CD4-positive, alpha-beta T cell treated with Interleukin-6 for 4 hours (primary cell): Measurements from ENCODE around the gene THAP6.
A peak's percentile ranks its signal among the peaks of the same experiment; 100 is the strongest.
"Not testable (repeated sequence)": the region's sequence is repeated elsewhere in the genome, so short reads cannot be mapped to it uniquely, and the experiment has no call there.

ENCODE experiments used
- DNase-seq: peaks from one replicate; pipeline ENCODE4 v3.0.0-alpha.2; 2020; ENCODE audit warnings: mixed read lengths

Gene THAP6

GRCh38 chr4:75514131-75514948, at the start of gene THAP6, which contains the start of gene RCHY1:
Gene THAP6 (plus strand): TSS chr4:75514473. CDS start chr4:75515453, 980 bp downstream.
Gene RCHY1 (minus strand): TSS chr4:75514403. CDS start chr4:75514286, 117 bp downstream.
- peak; percentile 89 for DNase-seq

GRCh38 chr4:75469896-75470295, 44.4 kb upstream of the THAP6 start:
- DNase-seq: no peak

GRCh38 chr4:75470738-75471137, 43.5 kb upstream of the THAP6 start:
- DNase-seq: no peak

- no peak for DNase-seq
Measured at GRCh38 chr4:75477201-75477600, 37.1 kb upstream of the THAP6 start.

GRCh38 chr4:75484190-75484589, 30.1 kb upstream of the THAP6 start:
- no peak for DNase-seq

- no peak for DNase-seq
Measured at GRCh38 chr4:75490155-75490554, 24.1 kb upstream of the THAP6 start.

GRCh38 chr4:75494563-75494962, 19.7 kb upstream of the THAP6 start:
- DNase-seq: no peak

- DNase-seq: no peak
Measured at GRCh38 chr4:75495476-75495875, 18.8 kb upstream of the THAP6 start.

GRCh38 chr4:75496406-75496805, 17.9 kb upstream of the THAP6 start:
- no peak for DNase-seq

- DNase-seq: no peak
Measured at GRCh38 chr4:75497133-75497532, 17.1 kb upstream of the THAP6 start.

GRCh38 chr4:75498041-75498440, 16.2 kb upstream of the THAP6 start:
- no peak for DNase-seq

GRCh38 chr4:75499900-75500299, 14.4 kb upstream of the THAP6 start:
- DNase-seq: no peak

GRCh38 chr4:75502671-75503070, 11.6 kb upstream of the THAP6 start:
- no peak for DNase-seq

GRCh38 chr4:75505630-75506029, 8.6 kb upstream of the THAP6 start:
- DNase-seq: no peak

GRCh38 chr4:75509592-75509991, 4.7 kb upstream of the THAP6 start:
- DNase-seq: not testable (repeated sequence)

- no peak for DNase-seq
Measured at GRCh38 chr4:75511841-75512240, 2.4 kb upstream of the THAP6 start.

GRCh38 chr4:75512386-75513211, 1.7 kb upstream of the THAP6 start:
- DNase-seq: no peak

- no peak for DNase-seq
Measured at GRCh38 chr4:75513526-75514130, 645 bp upstream of the THAP6 start.

- DNase-seq: peak; percentile 7
Measured at GRCh38 chr4:75514949-75515612, 808 bp downstream of the THAP6 start.

- DNase-seq: no peak
Measured at GRCh38 chr4:75516144-75516543, 1.9 kb downstream of the THAP6 start.

GRCh38 chr4:75519452-75519851, 5.2 kb downstream of the THAP6 start:
- DNase-seq: not testable (repeated sequence)

GRCh38 chr4:75525086-75525485, 10.8 kb downstream of the THAP6 start:
- DNase-seq: no peak

- no peak for DNase-seq
Measured at GRCh38 chr4:75525910-75526309, 11.6 kb downstream of the THAP6 start.
